DMS114 treated with DMSO at 0.1 percent for 48 hours (cell line): ENCODE results near the gene AFAP1.

Source experiments
- DNase-seq: peaks from one replicate; lab custom pipeline; 2025; ENCODE audit not compliant: unreplicated experiment; lab: John Stamatoyannopoulos, UW

The AFAP1 gene

GRCh38 chr4:7723625-7724024 lies 216.0 kb downstream of the AFAP1 start:
- no peak for DNase-seq

- DNase-seq = no peak
These were observed 216.8 kb downstream of the AFAP1 start for GRCh38 chr4:7722766-7723387.

GRCh38 chr4:7721984-7722551 lies 217.6 kb downstream of the AFAP1 start:
- no peak for DNase-seq

- DNase-seq = peak; percentile 37
These were observed 220.1 kb downstream of the AFAP1 start for GRCh38 chr4:7719354-7720174.

- DNase-seq = no peak
These were observed 221.6 kb downstream of the AFAP1 start for GRCh38 chr4:7717946-7718490.

- no peak for DNase-seq
These were observed 222.5 kb downstream of the AFAP1 start for GRCh38 chr4:7717161-7717560.

- no peak for DNase-seq
These were observed 223.5 kb downstream of the AFAP1 start for GRCh38 chr4:7716010-7716721.

- DNase-seq = no peak
These were observed 224.2 kb downstream of the AFAP1 start for GRCh38 chr4:7715271-7716009.

- DNase-seq = no peak
These were observed 224.9 kb downstream of the AFAP1 start for GRCh38 chr4:7714738-7715137.

- DNase-seq = no peak
These were observed 225.5 kb downstream of the AFAP1 start for GRCh38 chr4:7714176-7714575.

GRCh38 chr4:7713757-7714156 lies 225.9 kb downstream of the AFAP1 start:
- DNase-seq = no peak

- DNase-seq = no peak
These were observed 227.5 kb downstream of the AFAP1 start for GRCh38 chr4:7712021-7712671.

GRCh38 chr4:7711307-7711963 lies 228.2 kb downstream of the AFAP1 start:
- DNase-seq = no peak

- DNase-seq = no peak
These were observed 228.9 kb downstream of the AFAP1 start for GRCh38 chr4:7710576-7711306.

GRCh38 chr4:7710126-7710525 lies 229.5 kb downstream of the AFAP1 start:
- DNase-seq = no peak

- no peak for DNase-seq
These were observed 230.2 kb downstream of the AFAP1 start for GRCh38 chr4:7709431-7709830.

GRCh38 chr4:7708981-7709380 lies 230.7 kb downstream of the AFAP1 start:
- DNase-seq = no peak
